IMR-90 (cell line): ENCODE data around the gene SAG. TPM values are rescaled to one million over a fixed set of nuclear protein-coding genes. Genes with fewer than 3 reads are reported as not detected.

ENCODE experiments used
- ATAC-seq: fragments of 200-7000 bp; cut with Tn5 transposase; 2 replicates; pipeline ENCODE4 v1.9.1; 2020; ENCODE audit warnings: low read depth, mild to moderate bottlenecking, moderate library complexity
- BruUV-seq: library from RNA; stranded (reverse); fragments of 400-500 nt; replicated peaks from 2 replicates; lab custom pipeline; 2021; lab: Mats Ljungman, UMichigan
- CTCF ChIA-PET: fragments of 300-600 bp; formaldehyde crosslinking; extraction: SDS; loops from one replicate; lab custom pipeline; 2021; ENCODE audit warnings: antibody characterized with exemption; lab: Yijun Ruan, JAX
- POLR2A ChIA-PET: fragments of 300-600 bp; sonication (Branson Sonifier 250); formaldehyde crosslinking; loops from one replicate; lab custom pipeline; 2022; ENCODE audit warnings: antibody characterized with exemption; ENCODE audit not compliant: unreplicated experiment; lab: Charles Lee
- DNase-seq: peaks from one replicate; pipeline ENCODE4 v3.0.0; 2013
- H2AFZ ChIP-seq: replicated peaks from 2 replicates; pipeline ENCODE3; 2013; ENCODE audit warnings: low read length, mild to moderate bottlenecking; ENCODE audit not compliant: poor library complexity
- H2AK5ac ChIP-seq: 2 replicates; pipeline ENCODE4 v1.6.1; 2013; ENCODE audit warnings: low read depth, low read length, inconsistent platforms
- H2AK9ac ChIP-seq: replicated peaks from 2 replicates; pipeline ENCODE3; 2013; ENCODE audit warnings: mild to moderate bottlenecking, low read depth, low read length, moderate library complexity; ENCODE audit not compliant: poor library complexity
- H2BK120ac ChIP-seq: 2 replicates; pipeline ENCODE4 v1.6.1; 2013; ENCODE audit warnings: low read depth, low read length, inconsistent platforms
- H2BK15ac ChIP-seq: 3 replicates; pipeline ENCODE4 v1.6.1; 2013; ENCODE audit warnings: low read depth, low read length, inconsistent platforms
- H2BK20ac ChIP-seq: 2 replicates; pipeline ENCODE4 v1.6.1; 2013; ENCODE audit warnings: low read depth, mild to moderate bottlenecking, inconsistent platforms, low read length, moderate library complexity
- H2BK5ac ChIP-seq: 2 replicates; pipeline ENCODE4 v1.6.1; 2013; ENCODE audit warnings: mild to moderate bottlenecking, low read depth, low read length, inconsistent platforms; ENCODE audit not compliant: poor library complexity, severe bottlenecking
- H3K14ac ChIP-seq: replicated peaks from 2 replicates; pipeline ENCODE4 v1.6.1; 2013; ENCODE audit warnings: low read depth, low read length, inconsistent platforms
- H3K18ac ChIP-seq: 2 replicates; pipeline ENCODE4 v1.6.1; 2013; ENCODE audit warnings: low read depth, low read length, control low read depth
- H3K23ac ChIP-seq: 2 replicates; pipeline ENCODE4 v1.6.1; 2013; ENCODE audit warnings: low read depth, low read length, inconsistent platforms
- H3K27ac ChIP-seq: 2 replicates; pipeline ENCODE4 v1.5.1; 2013; ENCODE audit warnings: mild to moderate bottlenecking, control low read depth, low read length; ENCODE audit not compliant: insufficient read depth
- H3K27me3 ChIP-seq: 2 replicates; pipeline ENCODE4 v1.6.1; 2013; ENCODE audit warnings: low read length; ENCODE audit not compliant: control insufficient read depth, insufficient read depth
- H3K36me3 ChIP-seq: 2 replicates; pipeline ENCODE4 v1.6.1; 2013; ENCODE audit warnings: low read length, mixed read lengths; ENCODE audit not compliant: control insufficient read depth, insufficient read depth
- H3K4ac ChIP-seq: 2 replicates; pipeline ENCODE4 v1.6.1; 2013; ENCODE audit warnings: low read depth, low read length, inconsistent platforms
- H3K4me1 ChIP-seq: 2 replicates; pipeline ENCODE4 v1.6.1; 2013; ENCODE audit warnings: low read length, mixed read lengths; ENCODE audit not compliant: control insufficient read depth, insufficient read depth
- H3K4me2 ChIP-seq: 2 replicates; pipeline ENCODE4 v1.6.1; 2013; ENCODE audit warnings: low read depth, mild to moderate bottlenecking, control low read depth, low read length, moderate library complexity
- H3K4me3 ChIP-seq: 2 replicates; pipeline ENCODE4 v1.5.1; 2013; ENCODE audit warnings: low read depth, mild to moderate bottlenecking, control low read depth, low read length, moderate library complexity; ENCODE audit not compliant: insufficient read depth
- H3K56ac ChIP-seq: 2 replicates; pipeline ENCODE4 v1.6.1; 2013; ENCODE audit warnings: low read length, inconsistent platforms; ENCODE audit not compliant: insufficient read depth; ENCODE audit errors: extremely low read depth
- H3K79me1 ChIP-seq, 2 experiments: 2 replicates each; pipeline ENCODE4 v1.6.1; 2013; ENCODE audit warnings: low read length in 2 of 2, inconsistent platforms in 1 of 2, low read depth in 1 of 2
- H3K9ac ChIP-seq: 2 replicates; pipeline ENCODE4 v1.6.1; 2013; ENCODE audit warnings: low read depth, low read length, control low read depth
- H3K9me1 ChIP-seq: 2 replicates; pipeline ENCODE4 v1.6.1; 2013; ENCODE audit warnings: low read length, inconsistent platforms; ENCODE audit not compliant: insufficient read depth
- H3K9me3 ChIP-seq: 2 replicates; pipeline ENCODE4 v1.6.1; 2013; ENCODE audit warnings: low read length; ENCODE audit not compliant: control insufficient read depth, insufficient read depth
- H4K20me1 ChIP-seq: 2 replicates; pipeline ENCODE4 v1.6.1; 2013; ENCODE audit warnings: low read length, inconsistent platforms; ENCODE audit not compliant: insufficient read depth
- H4K5ac ChIP-seq: 2 replicates; pipeline ENCODE4 v1.6.1; 2013; ENCODE audit warnings: mild to moderate bottlenecking, low read depth, low read length, control low read depth
- H4K8ac ChIP-seq, 2 experiments: 2 replicates each; pipeline ENCODE4 v1.6.1; 2013; ENCODE audit warnings: low read depth in 2 of 2, low read length in 2 of 2, control low read depth in 1 of 2, inconsistent platforms in 1 of 2
- H4K91ac ChIP-seq: 2 replicates; pipeline ENCODE4 v1.6.1; 2013; ENCODE audit warnings: low read depth, low read length, inconsistent platforms; ENCODE audit not compliant: insufficient read depth
- BHLHE40 ChIP-seq: fragments of 150-350 bp; IDR thresholded peaks from 2 replicates; pipeline ENCODE4 v1.6.1; 2016; ENCODE audit warnings: mild to moderate bottlenecking, low read depth, low read length
- CEBPB ChIP-seq: IDR thresholded peaks from 2 replicates; pipeline ENCODE4 v1.6.1; 2012; ENCODE audit warnings: low read depth, low read length, improper control_type of control experiment
- CHD1 ChIP-seq: IDR thresholded peaks from 2 replicates; pipeline ENCODE4 v1.6.1; 2012; ENCODE audit warnings: low read depth, low read length, improper control_type of control experiment
- ELK1 ChIP-seq: fragments of 150-350 bp; IDR thresholded peaks from 2 replicates; pipeline ENCODE4 v1.6.1; 2016; ENCODE audit warnings: low read depth, mild to moderate bottlenecking, low read length, moderate library complexity, borderline replicate concordance
- FOS ChIP-seq: fragments of 150-350 bp; IDR thresholded peaks from 2 replicates; pipeline ENCODE4 v1.6.1; 2016; ENCODE audit warnings: low read depth, low read length
- MAFK ChIP-seq: IDR thresholded peaks from 2 replicates; pipeline ENCODE4 v1.6.1; 2012; ENCODE audit warnings: low read depth, low read length, improper control_type of control experiment
- MAZ ChIP-seq: IDR thresholded peaks from 2 replicates; pipeline ENCODE4 v1.6.1; 2012; ENCODE audit warnings: low read depth, mild to moderate bottlenecking, low read length, improper control_type of control experiment, moderate library complexity, borderline replicate concordance
- MXI1 ChIP-seq: IDR thresholded peaks from 2 replicates; pipeline ENCODE4 v1.6.1; 2012; ENCODE audit warnings: low read depth, mild to moderate bottlenecking, low read length, moderate library complexity, borderline replicate concordance
- NFE2L2 ChIP-seq: fragments of 150-350 bp; IDR thresholded peaks from 2 replicates; pipeline ENCODE4 v1.6.1; 2016; ENCODE audit warnings: low read depth, mild to moderate bottlenecking, low read length
- POLR2A ChIP-seq: IDR thresholded peaks from 2 replicates; pipeline ENCODE4 v1.6.1; 2012; ENCODE audit warnings: mild to moderate bottlenecking, low read depth, low read length
- RAD21 ChIP-seq: IDR thresholded peaks from 2 replicates; pipeline ENCODE4 v1.6.1; 2012; ENCODE audit warnings: low read length, improper control_type of control experiment
- RCOR1 ChIP-seq: IDR thresholded peaks from 2 replicates; pipeline ENCODE4 v1.6.1; 2012; ENCODE audit warnings: mild to moderate bottlenecking, low read length, improper control_type of control experiment; ENCODE audit not compliant: insufficient replicate concordance
- RFX5 ChIP-seq: IDR thresholded peaks from 2 replicates; pipeline ENCODE4 v1.8.0; 2012; ENCODE audit warnings: low read depth, mild to moderate bottlenecking, low read length, moderate library complexity
- SMC3 ChIP-seq: fragments of 150-350 bp; IDR thresholded peaks from 2 replicates; pipeline ENCODE4 v1.6.1; 2016; ENCODE audit warnings: low read depth, mild to moderate bottlenecking, antibody characterized with exemption, low read length, moderate library complexity
- WGBS, 2 experiments: methylation state at CpG; one replicate each; pipeline versions ENCODE4 v1.1.5 to v1.1.7; 2013; ENCODE audit warnings: missing lambda C conversion rate in 2 of 2; ENCODE audit not compliant: insufficient read length in 1 of 2; ENCODE audit errors: extremely low coverage in 2 of 2; 5-methylcytosine and 5-hydroxymethylcytosine counted together
- dilution Hi-C: fragments of 300-500 bp; cut with HindIII; formaldehyde crosslinking; loops from one replicate; pipeline ENCODE4 v1.14.3; 2018; ENCODE audit warnings: low sequenced_read_pairs; ENCODE audit not compliant: unreplicated experiment
- in situ Hi-C: fragments of 300-500 bp; cut with MboI; formaldehyde crosslinking; loops from 3 replicates; pipeline ENCODE4 v1.14.3; 2019; ENCODE audit warnings: low sequenced_read_pairs, inconsistent platforms, mixed read lengths
- intact Hi-C: fragments of 100-400 bp; cut with micrococcal nuclease; formaldehyde crosslinking; loops from 2 replicates; pipeline ENCODE4 v1.10.0; 2022
- polyA plus RNA-seq, 3 experiments: library from polyadenylated mRNA; depleted of rRNA; stranded (reverse); fragments of >200 nt; gene quantifications; 2 replicates each; pipeline ENCODE4 v1.2.3, GENCODE V29; 2012; ENCODE audit warnings: low replicate concordance in 1 of 3
- total RNA-seq: library from RNA; depleted of rRNA; stranded (reverse); fragments of >200 nt; gene quantifications from 2 replicates; pipeline ENCODE4 v1.2.3, GENCODE V29; 2012
- TF ChIP-seq, protein P1 (sequence below): fragments of 150-350 bp; IDR thresholded peaks from 2 replicates; pipeline ENCODE4 v1.6.1; 2017; ENCODE audit warnings: mild to moderate bottlenecking, antibody characterized with exemption, low read length, low read depth
- TF ChIP-seq, protein P2 (sequence below): conservative IDR thresholded peaks from 2 replicates; pipeline ENCODE4 v1.5.1; 2012; ENCODE audit warnings: mild to moderate bottlenecking, low read depth, low read length, improper control_type of control experiment

Gene SAG
- total and polyA plus RNA-seq, 2 of the 4 experiments (the other 2 are of a cell fraction): not detected

DNA sequence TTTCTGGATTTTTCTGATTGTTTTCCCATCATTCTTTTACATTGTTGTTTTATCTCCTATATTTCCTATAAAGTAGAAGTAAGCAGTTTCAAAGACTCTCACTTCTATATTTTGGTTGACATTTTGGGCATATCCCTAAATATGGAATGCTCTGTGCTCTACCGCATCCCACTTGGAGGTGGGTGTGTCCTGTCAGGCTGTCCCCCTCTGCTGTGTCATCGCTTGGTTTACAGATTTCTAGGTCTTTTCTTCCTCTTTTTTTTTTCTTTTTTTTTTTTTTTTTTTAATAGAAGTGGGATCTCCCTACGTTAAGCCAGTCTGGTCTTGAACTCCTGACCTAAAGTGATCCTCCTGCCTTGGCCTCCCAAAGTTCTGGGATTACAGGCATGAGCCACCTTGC, 60.0 kb downstream of the SAG start:
- no peak for DNase-seq

More for the DNA sequence above, 60.0 kb downstream of the SAG start:
- no peaks in the 10 kb centered on the region for H3K27me3 ChIP-seq
- H2AFZ ChIP-seq: no peak overlapping the region
- no CpG with 5 or more reads among the region's 3 CpGs for WGBS, 2 experiments
- H3K18ac ChIP-seq: no peak overlapping the region
- no peaks in the 10 kb centered on the region for H3K9me3 ChIP-seq
- H4K8ac ChIP-seq: no peak overlapping the region
- no peak overlapping the region for H3K14ac ChIP-seq
- no peak for ATAC-seq
- TF ChIP-seq FOS (no peak), SMC3 (no peak), BHLHE40 (no peak), POLR2A (no peak), MAFK (no peak), MAZ (no peak), RAD21 (no peak), NFE2L2 (no peak), CEBPB (no peak), CHD1 (no peak), ELK1 (no peak), RCOR1 (no peak), RFX5 (no peak), MXI1 (no peak)
- TF ChIP-seq, protein P1, sequence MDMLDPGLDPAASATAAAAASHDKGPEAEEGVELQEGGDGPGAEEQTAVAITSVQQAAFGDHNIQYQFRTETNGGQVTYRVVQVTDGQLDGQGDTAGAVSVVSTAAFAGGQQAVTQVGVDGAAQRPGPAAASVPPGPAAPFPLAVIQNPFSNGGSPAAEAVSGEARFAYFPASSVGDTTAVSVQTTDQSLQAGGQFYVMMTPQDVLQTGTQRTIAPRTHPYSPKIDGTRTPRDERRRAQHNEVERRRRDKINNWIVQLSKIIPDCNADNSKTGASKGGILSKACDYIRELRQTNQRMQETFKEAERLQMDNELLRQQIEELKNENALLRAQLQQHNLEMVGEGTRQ: no peak
- TF ChIP-seq, protein P2, sequence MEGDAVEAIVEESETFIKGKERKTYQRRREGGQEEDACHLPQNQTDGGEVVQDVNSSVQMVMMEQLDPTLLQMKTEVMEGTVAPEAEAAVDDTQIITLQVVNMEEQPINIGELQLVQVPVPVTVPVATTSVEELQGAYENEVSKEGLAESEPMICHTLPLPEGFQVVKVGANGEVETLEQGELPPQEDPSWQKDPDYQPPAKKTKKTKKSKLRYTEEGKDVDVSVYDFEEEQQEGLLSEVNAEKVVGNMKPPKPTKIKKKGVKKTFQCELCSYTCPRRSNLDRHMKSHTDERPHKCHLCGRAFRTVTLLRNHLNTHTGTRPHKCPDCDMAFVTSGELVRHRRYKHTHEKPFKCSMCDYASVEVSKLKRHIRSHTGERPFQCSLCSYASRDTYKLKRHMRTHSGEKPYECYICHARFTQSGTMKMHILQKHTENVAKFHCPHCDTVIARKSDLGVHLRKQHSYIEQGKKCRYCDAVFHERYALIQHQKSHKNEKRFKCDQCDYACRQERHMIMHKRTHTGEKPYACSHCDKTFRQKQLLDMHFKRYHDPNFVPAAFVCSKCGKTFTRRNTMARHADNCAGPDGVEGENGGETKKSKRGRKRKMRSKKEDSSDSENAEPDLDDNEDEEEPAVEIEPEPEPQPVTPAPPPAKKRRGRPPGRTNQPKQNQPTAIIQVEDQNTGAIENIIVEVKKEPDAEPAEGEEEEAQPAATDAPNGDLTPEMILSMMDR: no peak
- H3K9me1 ChIP-seq: no peaks in the 10 kb centered on the region
- H3K4me1 ChIP-seq: no peaks in the 10 kb centered on the region
- ChIA-PET POLR2A (no interaction called here), CTCF (no interaction called here)
- H2BK120ac ChIP-seq: no peak overlapping the region
- BruUV-seq: no TSS peak
- H3K4ac ChIP-seq: no peak overlapping the region
- H3K36me3 ChIP-seq: peaks cover 3% of the 10 kb centered on the region
- H3K27ac ChIP-seq: no peak overlapping the region
- no peak overlapping the region for H2AK5ac ChIP-seq
- peaks cover 15 to 19% of the 10 kb centered on the region in 2 experiments for H3K79me1 ChIP-seq
- H2BK20ac ChIP-seq: no peak overlapping the region
- H4K5ac ChIP-seq: no peak overlapping the region
- H3K9ac ChIP-seq: no peak overlapping the region
- no peak overlapping the region for H2BK15ac ChIP-seq
- dilution Hi-C loops (no loop called here), intact Hi-C loops (no loop called here), in situ Hi-C loops (no loop called here)
- H3K4me3 ChIP-seq: no peak overlapping the region
- no peak overlapping the region for H4K91ac ChIP-seq
- H2AK9ac ChIP-seq: no peak overlapping the region
- no peak overlapping the region for H3K56ac ChIP-seq
- H2BK5ac ChIP-seq: no peak overlapping the region
- H3K23ac ChIP-seq: no peak overlapping the region; the same call in 1 of the 2 replicates
- H4K20me1 ChIP-seq: peaks cover 4% of the 10 kb centered on the region; the same call in 1 of the 2 replicates
- no peak overlapping the region for H3K4me2 ChIP-seq
